HEK293 (cell line): ENCODE measurements around the gene DNAJC30.

Source experiments
- CTCF ChIA-PET: fragments of 350-600 bp; formaldehyde crosslinking; extraction: SDS; loops from one replicate; lab custom pipeline; 2021; ENCODE audit warnings: antibody characterized with exemption; lab: Yijun Ruan, JAX
- POLR2A ChIA-PET: fragments of 300-600 bp; formaldehyde crosslinking; extraction: SDS; loops from one replicate; lab custom pipeline; 2020; ENCODE audit warnings: antibody characterized with exemption, inconsistent platforms; lab: Yijun Ruan, JAX
- H3K27ac ChIP-seq: fragments of 200-500 bp; sonication (Bioruptor generic); 2 replicates; pipeline ENCODE4 v1.5.1; 2014; ENCODE audit warnings: low read depth, low read length, control low read depth, inconsistent platforms; ENCODE audit errors: extremely low read depth
- H3K36me3 ChIP-seq, 2 experiments: fragments of 200-500 bp in 1 of 2; sonication (Bioruptor generic) in 1 of 2; 1 replicate in 1 of 2; 2 replicates in 1 of 2; pipeline ENCODE4 v1.5.1; 2014 to 2017; ENCODE audit warnings: inconsistent platforms in 2 of 2, low read length in 2 of 2; ENCODE audit not compliant: control insufficient read depth in 2 of 2, insufficient read depth in 1 of 2
- H3K4me1 ChIP-seq: fragments of 200-500 bp; sonication (Bioruptor generic); 2 replicates; pipeline ENCODE4 v1.5.1; 2014; ENCODE audit warnings: mild to moderate bottlenecking, low read length, inconsistent platforms; ENCODE audit not compliant: control insufficient read depth, insufficient read depth
- H3K4me3 ChIP-seq: 2 replicates; pipeline ENCODE4 v1.5.1; 2011; ENCODE audit warnings: low read depth, mild to moderate bottlenecking, control low read depth, low read length, moderate library complexity
- H3K9me3 ChIP-seq: fragments of 200-500 bp; sonication (Bioruptor generic); 2 replicates; pipeline ENCODE4 v1.5.1; 2014; ENCODE audit warnings: low read depth, low read length, inconsistent platforms; ENCODE audit not compliant: control insufficient read depth, insufficient read depth
- ATF2 ChIP-seq: fragments of 450-650 bp; formaldehyde crosslinking; IDR thresholded peaks from 2 replicates; pipeline ENCODE4 v1.5.1; 2016; ENCODE audit warnings: missing biosample characterization, missing genetic modification characterization, low read depth
- GLIS1 ChIP-seq: fragments of 450-650 bp; formaldehyde crosslinking; IDR thresholded peaks from 2 replicates; pipeline ENCODE4 v1.5.1; 2016; ENCODE audit warnings: missing biosample characterization, missing genetic modification characterization
- PATZ1 ChIP-seq: fragments of 450-650 bp; formaldehyde crosslinking; IDR thresholded peaks from 2 replicates; pipeline ENCODE4 v1.5.1; 2016; ENCODE audit warnings: missing biosample characterization, missing genetic modification characterization
- PRDM10 ChIP-seq: fragments of 450-650 bp; formaldehyde crosslinking; IDR thresholded peaks from 2 replicates; pipeline ENCODE4 v1.5.1; 2016; ENCODE audit warnings: missing biosample characterization, missing genetic modification characterization
- SP7 ChIP-seq: fragments of 450-650 bp; formaldehyde crosslinking; IDR thresholded peaks from 2 replicates; pipeline ENCODE4 v1.5.1; 2016; ENCODE audit warnings: missing biosample characterization, missing genetic modification characterization
- ZBTB20 ChIP-seq: fragments of 450-650 bp; formaldehyde crosslinking; IDR thresholded peaks from 2 replicates; pipeline ENCODE4 v1.5.1; 2016; ENCODE audit warnings: missing biosample characterization, missing genetic modification characterization
- ZBTB21 ChIP-seq: fragments of 450-650 bp; formaldehyde crosslinking; IDR thresholded peaks from 2 replicates; pipeline ENCODE4 v1.5.1; 2017; ENCODE audit warnings: missing biosample characterization, missing genetic modification characterization
- ZBTB44 ChIP-seq: fragments of 450-650 bp; IDR thresholded peaks from 2 replicates; pipeline ENCODE4 v1.5.1; 2018; ENCODE audit warnings: missing biosample characterization, mild to moderate bottlenecking, missing genetic modification characterization
- ZIC2 ChIP-seq: fragments of 450-650 bp; formaldehyde crosslinking; IDR thresholded peaks from 2 replicates; pipeline ENCODE4 v1.5.1; 2016; ENCODE audit warnings: missing biosample characterization, missing genetic modification characterization
- ZNF112 ChIP-seq: fragments of 450-650 bp; formaldehyde crosslinking; IDR thresholded peaks from 2 replicates; pipeline ENCODE4 v1.5.0; 2017; ENCODE audit warnings: missing biosample characterization, missing genetic modification characterization
- ZNF202 ChIP-seq: fragments of 450-650 bp; formaldehyde crosslinking; IDR thresholded peaks from 2 replicates; pipeline ENCODE4 v1.5.1; 2016; ENCODE audit warnings: missing biosample characterization, missing genetic modification characterization, borderline replicate concordance
- ZNF214 ChIP-seq: fragments of 450-650 bp; formaldehyde crosslinking; IDR thresholded peaks from 2 replicates; pipeline ENCODE4 v1.5.1; 2017; ENCODE audit warnings: missing biosample characterization, mild to moderate bottlenecking, missing genetic modification characterization, borderline replicate concordance
- ZNF239 ChIP-seq: fragments of 450-650 bp; formaldehyde crosslinking; IDR thresholded peaks from 2 replicates; pipeline ENCODE4 v1.5.1; 2016; ENCODE audit warnings: missing biosample characterization, missing genetic modification characterization
- ZNF423 ChIP-seq: fragments of 450-650 bp; formaldehyde crosslinking; IDR thresholded peaks from 2 replicates; pipeline ENCODE4 v1.5.1; 2016; ENCODE audit warnings: missing biosample characterization, missing genetic modification characterization
- ZNF488 ChIP-seq: fragments of 450-650 bp; formaldehyde crosslinking; IDR thresholded peaks from 2 replicates; pipeline ENCODE4 v1.5.1; 2016; ENCODE audit warnings: missing biosample characterization, missing genetic modification characterization
- ZNF580 ChIP-seq: fragments of 450-650 bp; formaldehyde crosslinking; IDR thresholded peaks from 2 replicates; pipeline ENCODE4 v1.5.1; 2016; ENCODE audit warnings: missing biosample characterization, missing genetic modification characterization
- ZNF629 ChIP-seq: fragments of 450-650 bp; formaldehyde crosslinking; IDR thresholded peaks from 2 replicates; pipeline ENCODE4 v1.5.1; 2017; ENCODE audit warnings: missing biosample characterization, missing genetic modification characterization
- ZNF670 ChIP-seq: fragments of 450-650 bp; formaldehyde crosslinking; IDR thresholded peaks from 2 replicates; pipeline ENCODE4 v1.5.1; 2016; ENCODE audit warnings: missing biosample characterization, missing genetic modification characterization, low read depth
- ZNF692 ChIP-seq: fragments of 450-650 bp; formaldehyde crosslinking; IDR thresholded peaks from 2 replicates; pipeline ENCODE4 v1.5.1; 2016; ENCODE audit warnings: missing biosample characterization, missing genetic modification characterization
- ZNF76 ChIP-seq: fragments of 450-650 bp; formaldehyde crosslinking; IDR thresholded peaks from 2 replicates; pipeline ENCODE4; 2016; ENCODE audit warnings: low read depth, missing biosample characterization, missing genetic modification characterization, borderline replicate concordance
- ZNF768 ChIP-seq: fragments of 450-650 bp; formaldehyde crosslinking; IDR thresholded peaks from 2 replicates; pipeline ENCODE4 v1.5.1; 2018; ENCODE audit warnings: missing biosample characterization, mild to moderate bottlenecking, missing genetic modification characterization

The DNAJC30 gene

GRCh38 chr7:73645643-73646174 lies 37.5 kb downstream of the DNAJC30 start:
- ChIA-PET POLR2A (interaction anchor here (0.5 to 1.1 kb wide), 2 partner anchors 40 to 214 kb away, joined by 3 read pairs; no protein-coding TSS in a partner anchor), CTCF (interaction anchor here (1.0 to 1.6 kb wide), 5 partner anchors 10 to 82 kb away, joined by 3 to 6 read pairs (median 4); no protein-coding TSS in a partner anchor)
- TF ChIP-seq ZNF768 (tag by site-specific recombination) (peak; percentile 94; the same call in 1 of the 2 replicates), ZNF202 (tag by site-specific recombination) (no peak)
- no peak overlapping the region for H3K27ac ChIP-seq
- no peaks in the 10 kb centered on the region for H3K4me1 ChIP-seq
- no peaks in the 10 kb centered on the region for H3K9me3 ChIP-seq
- H3K36me3 ChIP-seq, result no peaks in the 10 kb centered on the region
- H3K4me3 ChIP-seq, result no peak overlapping the region

GRCh38 chr7:73644688-73645286 lies 38.5 kb downstream of the DNAJC30 start:
- CTCF ChIA-PET, result interaction anchor here (0.6 to 1.5 kb wide), 6 partner anchors 38 to 520 kb away, joined by 3 to 4 read pairs (median 3); no protein-coding TSS in a partner anchor
- TF ChIP-seq ZNF629 (tag by site-specific recombination) (peak; percentile 69), SP7 (tag by site-specific recombination) (0 out of 2 replicates have a peak, but pooled peaks have one; percentile 23), ZBTB21 (tag by site-specific recombination) (peak; percentile 80), ZNF423 (no peak), PRDM10 (tag by site-specific recombination) (0 out of 2 replicates have a peak, but pooled peaks have one; percentile 11), PATZ1 (tag by site-specific recombination) (peak; percentile 35; the same call in 1 of the 2 replicates), ZIC2 (tag by site-specific recombination) (peak; percentile 66), ZBTB20 (tag by site-specific recombination) (no peak), ATF2 (tag by site-specific recombination) (peak; percentile 50; the same call in 1 of the 2 replicates), ZNF692 (tag by site-specific recombination) (0 out of 2 replicates have a peak, but pooled peaks have one; percentile 21), ZNF670 (tag by site-specific recombination) (no peak), ZNF488 (no peak), ZNF112 (tag by site-specific recombination) (no peak), ZNF76 (0 out of 2 replicates have a peak, but pooled peaks have one; percentile 42), ZNF580 (no peak), ZNF239 (tag by site-specific recombination) (no peak), ZBTB44 (no peak), GLIS1 (peak; percentile 60), ZNF214 (tag by site-specific recombination) (no peak)

More at GRCh38 chr7:73644688-73645286, 38.5 kb downstream of the DNAJC30 start:
- no peaks in the 10 kb centered on the region for H3K36me3 ChIP-seq
- POLR2A ChIA-PET, result no interaction called here
- H3K4me3 ChIP-seq, result no peak overlapping the region
- H3K27ac ChIP-seq, result no peak overlapping the region
- H3K4me1 ChIP-seq, result no peaks in the 10 kb centered on the region
- no peaks in the 10 kb centered on the region for H3K9me3 ChIP-seq
